IPS DF 19.7 (cell line): ENCODE data around the gene OGA.

Source experiments
- DNase-seq: peaks from one replicate; pipeline ENCODE4 v3.0.0-alpha.2; 2013; ENCODE audit warnings: low read depth, low spot score

The OGA gene

GRCh38 chr10:101775273-101776160 lies 42.7 kb downstream of the OGA start, which contains the start of gene FGF8:
Gene FGF8 (minus strand): TSS chr10:101776114. CDS start chr10:101775900, 214 bp downstream.
- DNase-seq: no peak

GRCh38 chr10:101774589-101775272 lies 43.5 kb downstream of the OGA start:
- DNase-seq: no peak

DNA sequence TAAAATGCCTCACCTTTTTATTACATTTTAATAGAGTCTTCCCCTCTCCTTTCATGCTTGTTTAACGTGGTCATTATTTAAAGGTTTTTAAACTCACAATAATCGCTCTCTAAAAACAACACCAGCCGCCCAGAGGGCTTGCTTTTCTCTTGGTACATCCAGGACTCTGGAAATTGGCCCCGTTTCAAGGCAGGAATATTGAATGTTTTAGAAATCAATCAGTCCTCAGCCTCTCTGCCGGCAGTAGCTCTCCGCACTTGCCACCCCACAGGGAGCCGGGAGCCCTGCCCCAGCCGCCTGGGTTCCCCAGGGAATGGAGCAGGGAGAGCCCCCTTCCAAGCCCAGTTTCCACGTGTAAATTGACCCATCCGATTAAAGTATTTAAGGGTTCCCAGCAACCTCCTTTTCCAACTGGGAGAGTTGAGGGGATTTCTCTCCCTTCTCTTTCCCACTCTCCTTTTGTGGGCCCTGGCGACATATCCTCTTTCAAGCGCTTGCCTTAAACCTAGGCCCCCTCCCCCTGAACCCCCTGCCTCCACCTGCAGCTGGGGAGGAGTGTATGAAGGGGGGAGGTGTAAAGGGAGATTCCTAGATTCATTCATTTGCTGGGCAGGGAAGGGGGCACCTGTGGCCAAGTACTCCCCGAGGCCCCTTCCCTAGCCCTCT lies 44.2 kb downstream of the OGA start:
- no peak for DNase-seq

GRCh38 chr10:101772895-101773761 lies 45.1 kb downstream of the OGA start:
- DNase-seq: no peak

DNA sequence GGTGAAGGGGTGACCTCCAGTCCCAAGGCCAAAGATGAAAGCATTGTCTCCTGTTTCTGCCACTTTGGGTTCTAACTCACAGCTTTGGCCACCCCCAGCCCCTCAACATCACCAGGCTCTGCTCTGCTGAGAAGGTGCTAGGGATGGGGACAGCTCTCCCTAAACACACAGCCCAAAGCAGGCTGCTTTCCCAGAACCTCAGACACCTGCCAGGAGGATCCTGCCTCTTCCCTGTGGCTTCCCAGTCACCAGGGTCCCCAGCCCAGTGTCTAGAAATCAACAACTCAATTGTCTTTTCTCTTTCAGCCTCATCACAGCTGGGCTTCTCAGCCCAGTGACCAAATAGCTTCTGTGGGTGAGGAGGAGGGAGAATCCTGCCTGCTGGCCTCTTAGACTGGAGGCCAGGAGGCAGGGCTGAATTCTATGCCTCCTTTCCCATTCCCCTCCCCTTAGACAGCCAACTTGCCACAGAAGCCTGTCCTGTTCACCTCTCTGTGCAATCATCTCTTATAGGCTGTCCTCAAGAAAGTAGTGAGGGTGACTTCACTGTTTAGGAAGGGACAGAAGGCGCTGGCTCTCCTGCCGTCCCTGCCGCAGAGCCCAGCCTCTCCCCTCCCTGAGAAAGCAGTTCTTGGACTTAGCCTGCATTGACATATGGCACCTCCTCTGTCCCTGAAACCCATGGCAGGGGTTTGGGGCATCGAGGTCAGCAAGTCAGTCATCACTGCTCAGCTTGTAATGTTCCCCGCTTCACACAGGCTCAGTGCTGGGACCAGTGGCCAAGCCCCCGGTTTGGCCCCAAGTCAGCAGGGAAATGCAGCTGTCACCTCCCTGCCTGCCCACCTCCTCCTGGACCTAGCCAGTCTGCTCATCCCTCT lies 46.0 kb downstream of the OGA start:
- DNase-seq: no peak

DNA sequence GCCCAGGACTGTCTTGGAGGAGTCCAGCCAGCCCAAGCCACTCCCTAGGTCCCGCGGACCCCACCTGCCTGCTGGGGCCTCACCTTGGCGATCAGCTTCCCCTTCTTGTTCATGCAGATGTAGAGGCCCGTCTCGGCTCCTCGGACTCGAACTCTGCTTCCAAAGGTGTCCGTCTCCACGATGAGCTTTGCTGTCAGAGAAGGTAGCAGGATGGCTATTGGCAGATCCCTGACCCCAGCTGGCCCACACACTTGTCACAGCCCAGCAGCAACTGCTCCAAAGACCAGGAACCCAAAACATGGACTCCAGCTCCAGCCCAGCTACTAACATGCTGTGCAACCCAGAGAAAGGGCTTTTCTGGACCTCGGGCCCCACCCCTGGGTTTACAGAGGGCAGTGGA lies 46.9 kb downstream of the OGA start:
- no peak for DNase-seq

- DNase-seq: no peak
These were observed 47.7 kb downstream of the OGA start for GRCh38 chr10:101770331-101771215.

GRCh38 chr10:101769541-101770180 lies 48.6 kb downstream of the OGA start:
- no peak for DNase-seq

DNA sequence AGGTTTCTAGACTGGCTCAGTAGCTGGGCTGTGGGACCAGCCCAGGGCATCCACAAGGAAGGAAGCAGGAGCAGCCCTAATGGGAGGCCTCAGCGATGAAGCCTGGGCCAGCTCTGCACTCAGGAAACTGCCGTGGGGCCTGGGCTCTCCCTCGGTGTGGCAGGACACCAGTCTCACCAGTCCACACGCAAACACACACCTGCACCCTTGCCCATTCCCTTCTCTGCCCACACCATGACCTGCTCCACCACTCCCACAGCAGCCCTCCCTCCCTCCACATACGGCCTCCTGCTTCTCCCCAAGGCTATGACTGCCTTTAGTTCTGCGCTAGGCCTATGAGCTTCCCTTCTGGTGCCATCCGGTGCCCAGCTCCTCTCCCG lies 49.5 kb downstream of the OGA start:
- DNase-seq: no peak

DNA sequence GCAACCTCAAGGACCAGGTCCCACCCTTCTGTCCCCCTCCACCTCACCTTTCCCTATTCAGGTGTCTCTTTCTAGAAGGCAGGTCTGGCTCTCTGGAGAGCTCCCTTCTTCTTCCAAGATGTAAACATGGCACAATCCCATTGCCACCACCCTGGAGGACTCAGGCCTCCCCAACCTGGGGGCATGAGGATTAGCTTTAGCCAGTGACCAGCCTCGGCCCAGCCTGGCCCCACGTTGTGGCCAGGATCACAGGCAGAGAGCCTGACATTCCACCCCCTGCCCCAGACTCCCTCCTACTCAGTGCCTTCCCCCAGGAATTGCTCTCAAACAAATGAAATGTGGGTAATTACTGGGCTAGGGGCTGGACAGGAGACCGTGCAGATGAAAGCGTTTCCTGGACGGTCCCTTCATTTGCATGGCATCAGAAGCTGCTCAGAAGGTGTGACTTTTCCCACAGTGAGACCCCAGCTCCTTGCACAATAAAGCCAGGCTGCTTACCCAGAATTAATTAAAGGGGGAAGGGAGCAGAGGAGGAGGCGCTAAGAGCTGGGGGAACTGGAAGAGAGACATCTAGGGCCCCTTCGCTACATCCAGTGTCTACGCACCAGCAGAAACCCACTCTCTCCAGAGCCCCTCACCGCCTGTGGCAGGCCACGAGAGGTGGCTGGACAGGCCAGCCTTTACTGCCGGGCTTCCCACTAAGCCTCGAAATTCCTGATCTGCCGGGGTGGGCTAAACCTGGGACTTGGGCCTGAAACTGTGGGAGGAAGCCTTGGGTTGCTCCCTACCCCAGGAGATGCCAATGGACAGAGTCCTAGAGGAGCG lies 50.1 kb downstream of the OGA start:
- DNase-seq: no peak

GRCh38 chr10:101767600-101767945 lies 50.7 kb downstream of the OGA start:
- no peak for DNase-seq

DNA sequence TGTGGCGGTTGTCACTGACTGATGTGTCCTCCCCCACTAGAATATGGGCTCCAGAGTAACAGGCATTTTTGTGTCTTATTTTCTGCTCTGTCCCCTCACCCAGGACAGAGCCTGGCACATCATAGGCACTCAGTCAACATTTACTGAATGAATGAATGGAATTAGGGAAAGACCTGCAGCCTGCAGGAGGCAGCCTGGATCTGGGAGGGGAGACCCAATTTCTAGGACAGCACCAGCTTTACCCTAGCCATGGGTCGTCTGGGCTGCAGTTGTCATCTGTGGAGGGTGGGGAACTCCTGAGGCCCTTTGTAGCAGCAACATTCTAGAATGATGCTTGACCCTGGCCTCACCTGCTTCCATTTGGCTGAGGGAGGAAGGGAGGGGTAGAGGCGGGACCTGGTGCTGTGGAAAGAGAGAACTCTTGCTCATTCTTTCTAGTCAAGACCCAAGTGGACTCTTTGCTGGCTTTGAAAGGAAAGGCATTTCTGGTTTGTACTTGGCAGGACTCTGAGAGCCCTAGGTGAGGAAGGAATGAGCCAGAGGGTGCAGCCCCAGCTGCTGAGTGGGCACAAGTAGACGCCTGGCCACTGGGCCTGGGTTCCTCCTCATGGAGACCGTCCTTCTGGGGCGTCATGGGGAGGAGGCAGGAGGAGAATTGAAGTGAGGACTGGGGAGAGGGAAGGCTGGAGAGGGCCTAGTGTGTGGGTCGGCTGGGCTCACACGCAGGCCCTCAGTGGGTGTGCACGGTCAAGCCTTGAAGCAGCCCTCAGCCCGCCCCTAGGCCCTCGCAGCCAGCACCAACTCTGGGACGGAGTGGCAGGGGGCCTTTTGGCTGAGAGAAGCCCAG lies 51.3 kb downstream of the OGA start:
- no peak for DNase-seq

- DNase-seq: no peak
These were observed 51.9 kb downstream of the OGA start for GRCh38 chr10:101766306-101766705.

- no peak for DNase-seq
These were observed 55.0 kb downstream of the OGA start for GRCh38 chr10:101763141-101763846.

DNA sequence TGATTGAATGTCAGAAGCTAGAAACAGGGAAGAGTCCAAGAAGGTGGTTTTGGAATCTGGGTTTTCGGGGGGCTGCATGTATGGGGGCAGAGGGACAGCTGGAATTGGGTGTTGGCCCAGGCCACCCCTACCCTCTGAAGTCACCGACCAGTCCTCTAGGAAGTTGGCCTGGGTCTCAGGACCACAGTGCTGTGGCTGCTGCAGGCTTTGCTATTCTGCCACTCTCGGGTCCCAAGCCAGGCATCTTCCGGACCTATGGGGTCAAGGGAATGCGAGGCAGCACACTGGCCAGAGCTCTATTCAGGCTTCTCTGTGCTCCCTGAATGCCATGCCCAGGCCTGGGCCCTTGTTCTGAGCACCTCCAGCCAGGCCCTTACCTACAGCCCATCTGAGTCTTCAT lies 55.5 kb downstream of the OGA start:
- no peak for DNase-seq

GRCh38 chr10:101761226-101761625 lies 57.0 kb downstream of the OGA start:
- DNase-seq: no peak

GRCh38 chr10:101760510-101760909 lies 57.7 kb downstream of the OGA start:
- DNase-seq: no peak
